Mammary epithelial cell (primary cell): Measurements from ENCODE around the gene STAT5B.

Source experiments
- EZH2 ChIP-seq: IDR thresholded peaks from 2 replicates; pipeline ENCODE4 v1.6.1; 2012; ENCODE audit warnings: low read length, inconsistent platforms, borderline replicate concordance
- TF ChIP-seq, protein P1 (sequence below), 2 donors: IDR thresholded peaks in 1 of 2; conservative IDR thresholded peaks in 1 of 2; 2 replicates each; pipeline ENCODE4 v1.5.1; 2011 to 2012; ENCODE audit warnings: inconsistent platforms in 2 of 2, low read length in 2 of 2, mild to moderate bottlenecking in 2 of 2, control low read depth in 1 of 2, low read depth in 1 of 2; ENCODE audit not compliant: insufficient read depth in 1 of 2; ENCODE audit errors: extremely low read depth in 1 of 2

DNA sequence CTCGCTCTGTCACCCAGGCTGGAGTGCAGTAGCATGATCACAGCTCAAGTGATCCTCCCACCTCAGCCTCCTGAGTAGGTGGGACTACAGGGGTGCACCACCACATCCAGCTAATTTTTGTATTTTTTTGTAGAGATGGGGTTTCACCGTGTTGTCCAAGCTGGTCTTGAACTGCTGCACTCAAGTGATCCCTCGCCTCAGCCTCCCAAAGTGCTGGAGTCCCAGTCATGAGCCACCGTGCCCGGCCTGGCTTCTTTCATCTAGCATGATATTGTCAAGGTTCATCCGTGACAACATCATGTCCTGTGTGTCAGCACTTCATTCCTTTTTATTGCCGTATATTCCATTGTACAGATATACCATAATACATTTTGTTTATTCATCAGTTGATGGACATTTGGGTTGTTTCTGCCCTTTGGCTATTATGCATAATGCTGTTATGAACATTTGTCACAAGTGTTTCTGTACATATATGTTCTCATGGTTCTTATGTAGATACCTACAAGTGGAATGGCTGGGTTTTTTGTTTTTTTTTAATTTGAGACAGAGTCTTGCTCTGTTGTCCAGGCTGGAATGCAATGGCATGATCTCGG lies 78.5 kb downstream of the STAT5B start:
- TF ChIP-seq, protein P1, sequence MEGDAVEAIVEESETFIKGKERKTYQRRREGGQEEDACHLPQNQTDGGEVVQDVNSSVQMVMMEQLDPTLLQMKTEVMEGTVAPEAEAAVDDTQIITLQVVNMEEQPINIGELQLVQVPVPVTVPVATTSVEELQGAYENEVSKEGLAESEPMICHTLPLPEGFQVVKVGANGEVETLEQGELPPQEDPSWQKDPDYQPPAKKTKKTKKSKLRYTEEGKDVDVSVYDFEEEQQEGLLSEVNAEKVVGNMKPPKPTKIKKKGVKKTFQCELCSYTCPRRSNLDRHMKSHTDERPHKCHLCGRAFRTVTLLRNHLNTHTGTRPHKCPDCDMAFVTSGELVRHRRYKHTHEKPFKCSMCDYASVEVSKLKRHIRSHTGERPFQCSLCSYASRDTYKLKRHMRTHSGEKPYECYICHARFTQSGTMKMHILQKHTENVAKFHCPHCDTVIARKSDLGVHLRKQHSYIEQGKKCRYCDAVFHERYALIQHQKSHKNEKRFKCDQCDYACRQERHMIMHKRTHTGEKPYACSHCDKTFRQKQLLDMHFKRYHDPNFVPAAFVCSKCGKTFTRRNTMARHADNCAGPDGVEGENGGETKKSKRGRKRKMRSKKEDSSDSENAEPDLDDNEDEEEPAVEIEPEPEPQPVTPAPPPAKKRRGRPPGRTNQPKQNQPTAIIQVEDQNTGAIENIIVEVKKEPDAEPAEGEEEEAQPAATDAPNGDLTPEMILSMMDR (conservative IDR thresholded peaks at IDR 0.05 in 1 of 2, IDR thresholded peaks at IDR 0.05 in 1 of 2; ENCODE audit: extremely low read depth in 1 of 2, insufficient read depth in 1 of 2, low read depth in 1 of 2, low read length in 2 of 2), result no peak
- no peak for TF ChIP-seq EZH2
